Measurements from ENCODE around the gene RNF214.
A peak's percentile ranks its signal among the peaks of the same experiment; 100 is the strongest.
"Not testable (repeated sequence)": the region's sequence is repeated elsewhere in the genome, so short reads cannot be mapped to it uniquely, and the experiment has no call there.

The RNF214 gene

DNA sequence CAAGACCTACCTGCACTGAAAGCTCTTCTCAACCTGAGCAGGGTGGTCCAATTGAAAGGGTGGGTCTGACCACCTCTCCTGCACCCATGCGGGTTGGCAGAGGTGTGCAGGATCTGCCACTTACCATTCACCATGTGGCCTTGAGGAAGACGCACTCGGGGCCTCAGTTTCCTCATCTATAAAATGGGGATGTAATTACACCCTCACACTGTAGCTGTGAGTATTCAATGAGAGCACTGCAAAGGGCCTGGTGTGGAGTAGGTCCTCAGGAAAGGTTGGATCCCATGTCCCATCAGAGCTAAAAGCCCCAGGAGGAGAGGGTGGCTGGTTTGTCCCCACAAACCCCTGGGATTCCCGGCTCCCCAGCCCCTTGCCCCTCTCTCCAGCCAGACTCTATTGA, 33.9 kb upstream of the RNF214 start:
- no peak for DNase-seq (ENCODE audit: low read depth)

- DNase-seq (ENCODE audit: low read depth): peak; percentile 84
These were observed 33.2 kb upstream of the RNF214 start, which contains the start of gene TAGLN for GRCh38 chr11:117199053-117199915. Gene TAGLN (plus strand): TSS chr11:117199370. CDS start chr11:117203014, 3,644 bp downstream.

- no peak for DNase-seq (ENCODE audit: low read depth)
These were observed 32.3 kb upstream of the RNF214 start for GRCh38 chr11:117199916-117200812.

DNA sequence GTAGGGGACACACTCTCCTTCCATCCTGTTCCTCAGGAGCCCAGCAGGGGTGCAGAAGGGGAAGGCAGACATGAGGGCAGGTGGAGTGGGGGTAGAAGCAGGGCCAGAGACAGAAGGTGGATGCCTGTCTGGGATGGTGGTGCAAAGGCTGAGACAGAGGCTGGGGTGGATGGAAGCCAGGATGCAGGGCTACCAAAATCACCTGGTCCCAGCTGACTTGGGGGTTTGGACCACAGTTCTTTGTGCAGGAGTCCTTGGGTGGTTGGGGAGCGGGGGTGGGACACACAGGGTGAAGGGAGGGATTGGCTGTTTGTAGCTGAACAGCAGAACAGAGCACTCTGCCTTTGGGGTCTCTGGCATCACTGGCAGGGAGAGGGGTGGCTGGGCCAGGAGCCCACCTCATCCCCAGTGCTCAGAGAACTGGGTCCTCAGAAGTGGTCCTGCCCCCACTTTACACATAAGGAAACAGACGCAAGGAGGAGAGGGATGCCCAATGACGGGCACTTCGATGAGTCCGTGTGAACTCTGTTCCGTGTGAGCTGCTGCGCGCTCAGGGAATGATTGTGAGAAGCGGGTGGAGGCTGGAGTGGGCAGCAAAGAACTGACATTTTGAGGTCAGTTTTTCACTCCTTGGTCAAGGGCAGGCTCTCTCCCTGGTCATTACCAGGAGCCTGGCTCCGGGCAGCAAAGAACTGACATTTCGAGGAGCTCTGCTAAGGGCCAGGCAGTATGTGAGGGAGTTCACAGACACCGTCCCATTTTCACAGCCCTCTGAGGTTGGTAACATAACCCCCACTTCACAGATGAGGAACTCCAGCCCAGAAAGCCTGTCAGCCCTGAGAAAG, 31.4 kb upstream of the RNF214 start:
- no peak for DNase-seq (ENCODE audit: low read depth)

GRCh38 chr11:117201658-117202305, 30.7 kb upstream of the RNF214 start:
- no peak for DNase-seq (ENCODE audit: low read depth)

DNA sequence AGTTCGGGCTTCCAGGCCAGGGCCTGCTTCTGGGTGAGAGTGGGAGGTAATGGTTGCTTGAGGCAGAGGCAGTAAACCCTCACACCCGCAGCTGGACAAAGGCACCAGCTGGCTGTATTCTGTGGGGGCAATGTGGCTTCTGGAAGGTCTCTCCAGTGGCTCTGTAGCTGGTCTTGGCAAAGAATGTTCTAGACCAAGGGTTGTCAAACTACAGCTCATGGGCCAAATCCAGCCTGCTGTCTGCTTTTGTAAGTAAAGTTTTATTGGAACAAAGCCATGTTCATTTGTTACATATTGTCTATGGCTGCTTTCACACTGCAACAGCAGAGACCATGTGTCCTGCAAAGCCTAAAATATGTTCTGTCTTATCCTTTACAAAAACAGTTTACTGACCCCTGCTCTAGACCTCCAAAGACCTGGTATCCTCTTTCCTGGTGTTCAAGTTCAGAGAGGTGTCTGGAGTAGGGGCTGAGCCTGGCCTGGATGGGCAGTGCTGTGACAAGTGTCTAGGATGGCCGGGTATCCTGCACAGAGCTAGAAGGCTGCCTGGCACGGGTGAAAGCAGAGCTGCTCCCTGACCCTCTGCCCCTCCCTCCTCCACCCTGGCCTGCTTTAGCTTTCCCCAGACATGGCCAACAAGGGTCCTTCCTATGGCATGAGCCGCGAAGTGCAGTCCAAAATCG, 29.9 kb upstream of the RNF214 start:
- DNase-seq (ENCODE audit: low read depth): no peak

GRCh38 chr11:117203069-117203407, 29.4 kb upstream of the RNF214 start:
- DNase-seq (ENCODE audit: low read depth): no peak

DNA sequence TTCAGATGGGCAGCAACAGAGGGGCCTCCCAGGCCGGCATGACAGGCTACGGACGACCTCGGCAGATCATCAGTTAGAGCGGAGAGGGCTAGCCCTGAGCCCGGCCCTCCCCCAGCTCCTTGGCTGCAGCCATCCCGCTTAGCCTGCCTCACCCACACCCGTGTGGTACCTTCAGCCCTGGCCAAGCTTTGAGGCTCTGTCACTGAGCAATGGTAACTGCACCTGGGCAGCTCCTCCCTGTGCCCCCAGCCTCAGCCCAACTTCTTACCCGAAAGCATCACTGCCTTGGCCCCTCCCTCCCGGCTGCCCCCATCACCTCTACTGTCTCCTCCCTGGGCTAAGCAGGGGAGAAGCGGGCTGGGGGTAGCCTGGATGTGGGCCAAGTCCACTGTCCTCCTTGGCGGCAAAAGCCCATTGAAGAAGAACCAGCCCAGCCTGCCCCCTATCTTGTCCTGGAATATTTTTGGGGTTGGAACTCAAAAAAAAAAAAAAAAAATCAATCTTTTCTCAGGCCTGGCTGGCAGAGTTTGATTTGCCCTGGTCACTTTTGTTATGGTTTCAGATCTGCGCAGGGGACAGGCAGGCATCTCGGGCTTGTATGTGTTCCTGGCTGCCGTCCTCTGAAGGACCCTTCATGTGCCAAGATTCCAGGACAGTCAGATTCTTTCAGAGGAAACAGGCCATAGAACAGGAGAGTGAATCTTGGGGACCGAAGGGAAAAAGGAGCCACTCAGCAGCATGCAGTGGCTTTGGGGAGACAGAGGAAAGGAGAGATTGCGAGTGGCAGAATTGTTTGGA, 28.0 kb upstream of the RNF214 start:
- DNase-seq (ENCODE audit: low read depth): no peak

GRCh38 chr11:117205211-117205818, 27.2 kb upstream of the RNF214 start:
- no peak for DNase-seq (ENCODE audit: low read depth)

DNA sequence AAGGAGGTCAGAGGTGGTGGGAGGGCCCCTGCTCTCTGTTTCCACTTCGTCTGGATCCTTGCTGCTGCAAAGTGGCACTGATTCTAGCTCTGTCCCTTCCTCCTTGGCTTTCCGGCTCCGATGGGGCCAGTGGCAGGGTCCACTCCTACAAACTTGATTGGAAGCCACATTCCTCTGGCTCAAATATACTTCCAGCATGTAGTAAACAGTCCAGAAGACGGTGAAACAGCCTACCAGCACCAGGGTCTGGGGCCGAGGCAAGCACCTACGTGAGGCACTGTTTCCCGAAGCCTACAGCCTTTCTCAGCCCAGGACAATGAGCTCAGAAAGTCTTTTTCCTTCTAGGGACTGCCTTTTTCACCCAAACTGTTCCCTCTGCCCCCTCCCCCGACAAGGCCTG, 26.4 kb upstream of the RNF214 start:
- not testable (repeated sequence) for DNase-seq (ENCODE audit: low read depth)

GRCh38 chr11:117206859-117207258, 25.6 kb upstream of the RNF214 start:
- DNase-seq (ENCODE audit: low read depth): not testable (repeated sequence)

DNA sequence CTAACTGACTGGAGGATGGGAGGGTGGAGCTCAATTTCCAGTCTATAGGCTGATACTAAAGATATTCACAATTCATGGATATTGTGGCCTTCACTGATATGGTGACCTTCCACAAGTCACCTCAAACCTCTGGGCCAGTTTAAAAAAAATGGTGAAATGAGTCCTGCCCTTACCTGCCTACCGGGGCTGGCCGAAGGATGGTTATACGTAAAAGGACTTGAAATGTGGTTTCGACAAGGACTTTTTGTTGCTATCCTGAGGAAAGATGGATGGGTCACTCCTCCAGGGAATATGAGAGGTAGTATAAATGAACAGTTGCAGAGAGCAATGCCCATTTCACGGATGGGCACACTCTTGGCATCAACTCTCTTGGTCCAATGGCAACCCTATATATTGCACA, 25.0 kb upstream of the RNF214 start:
- not testable (repeated sequence) for DNase-seq (ENCODE audit: low read depth)

GRCh38 chr11:117208710-117209109, 23.8 kb upstream of the RNF214 start:
- DNase-seq (ENCODE audit: low read depth): not testable (repeated sequence)

- not testable (repeated sequence) for DNase-seq (ENCODE audit: low read depth)
These were observed 22.9 kb upstream of the RNF214 start for GRCh38 chr11:117209351-117210125.

DNA sequence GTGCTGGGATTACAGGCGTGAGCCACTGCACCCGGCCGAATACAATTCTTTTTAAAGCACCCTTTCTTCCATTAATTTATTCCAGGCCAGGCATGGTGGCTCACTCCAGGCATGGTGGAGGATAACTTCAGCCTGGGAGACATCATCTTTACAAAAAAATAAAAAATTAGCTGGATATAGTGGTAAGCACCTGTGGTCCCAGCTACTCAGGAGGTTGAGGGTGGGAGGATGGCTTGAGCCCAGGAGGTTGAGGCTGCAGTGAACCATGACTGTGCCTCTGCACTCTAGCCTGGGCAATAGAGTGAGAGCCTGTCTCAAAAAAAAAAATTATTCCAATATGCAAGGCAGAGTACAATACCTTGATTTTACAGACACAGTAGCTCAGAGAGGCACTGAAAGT, 21.9 kb upstream of the RNF214 start:
- DNase-seq (ENCODE audit: low read depth): no peak

DNA sequence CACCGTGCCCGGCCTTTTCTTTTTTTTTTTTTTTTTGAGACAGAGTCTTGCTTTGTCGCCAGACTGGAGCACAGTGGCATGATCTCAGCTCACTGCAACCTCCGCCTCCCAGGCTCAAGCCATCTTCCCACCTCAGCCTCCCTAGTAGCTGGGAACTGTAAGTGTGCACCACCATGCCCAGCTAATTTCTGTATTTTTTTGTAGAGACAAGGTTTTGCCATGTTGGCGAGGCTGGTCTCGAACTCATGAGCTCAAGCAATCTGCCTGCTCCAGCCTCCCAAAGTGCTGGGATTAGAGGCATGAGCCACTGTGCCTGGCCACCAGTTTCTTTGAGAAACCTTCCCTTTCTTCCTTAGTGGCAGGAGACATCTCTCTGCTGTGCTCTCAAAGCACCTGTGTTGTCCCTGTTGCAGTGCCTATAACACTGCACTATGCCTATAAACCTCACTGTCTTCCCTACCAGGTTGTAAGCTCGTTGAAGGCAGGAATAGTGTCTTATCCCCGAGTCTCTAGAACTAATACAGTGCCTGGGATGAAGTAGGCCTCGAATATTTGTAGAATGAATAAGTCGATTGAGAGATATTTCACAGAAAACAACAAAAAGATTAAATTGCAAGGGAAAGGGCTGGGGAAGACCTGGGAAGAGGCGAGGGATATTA, 19.6 kb upstream of the RNF214 start:
- DNase-seq (ENCODE audit: low read depth): no peak

- no peak for DNase-seq (ENCODE audit: low read depth)
These were observed 17.9 kb upstream of the RNF214 start for GRCh38 chr11:117214404-117215110.
